Measurements from ENCODE around the gene TIAM2.
"Not testable (repeated sequence)": the region's sequence is repeated elsewhere in the genome, so short reads cannot be mapped to it uniquely, and the experiment has no call there.

The TIAM2 gene

GRCh38 chr6:155165029-155165710, 170.1 kb downstream of the TIAM2 start:
- DNase-seq (ENCODE audit: low spot score) = no peak

- DNase-seq (ENCODE audit: low spot score) = no peak
Observed at GRCh38 chr6:155170519-155170918, 175.4 kb downstream of the TIAM2 start.

- peak; percentile 79 for DNase-seq (ENCODE audit: low spot score)
Observed at GRCh38 chr6:155171109-155171746, 176.1 kb downstream of the TIAM2 start.

- DNase-seq (ENCODE audit: low spot score) = peak; percentile 37
Observed at GRCh38 chr6:155171747-155172449, 176.8 kb downstream of the TIAM2 start.

GRCh38 chr6:155173488-155173887, 178.4 kb downstream of the TIAM2 start:
- DNase-seq (ENCODE audit: low spot score) = no peak

GRCh38 chr6:155174576-155175211, 179.6 kb downstream of the TIAM2 start:
- DNase-seq (ENCODE audit: low spot score) = peak; percentile 75

- DNase-seq (ENCODE audit: low spot score) = no peak
Observed at GRCh38 chr6:155177363-155177961, 182.3 kb downstream of the TIAM2 start.

- DNase-seq (ENCODE audit: low spot score) = no peak
Observed at GRCh38 chr6:155181498-155181897, 186.4 kb downstream of the TIAM2 start.

- DNase-seq (ENCODE audit: low spot score) = no peak
Observed at GRCh38 chr6:155182103-155182502, 187.0 kb downstream of the TIAM2 start.

- DNase-seq (ENCODE audit: low spot score) = no peak
Observed at GRCh38 chr6:155183095-155183494, 188.0 kb downstream of the TIAM2 start.

GRCh38 chr6:155185041-155185440, 189.9 kb downstream of the TIAM2 start:
- not testable (repeated sequence) for DNase-seq (ENCODE audit: low spot score)

GRCh38 chr6:155185544-155185943, 190.4 kb downstream of the TIAM2 start:
- no peak for DNase-seq (ENCODE audit: low spot score)

GRCh38 chr6:155186052-155186658, 191.0 kb downstream of the TIAM2 start:
- DNase-seq (ENCODE audit: low spot score) = no peak

GRCh38 chr6:155187106-155187505, 192.0 kb downstream of the TIAM2 start:
- no peak for DNase-seq (ENCODE audit: low spot score)

GRCh38 chr6:155187994-155188706, 193.0 kb downstream of the TIAM2 start:
- peak; percentile 40 for DNase-seq (ENCODE audit: low spot score)

- peak; percentile 77 for DNase-seq (ENCODE audit: low spot score)
Observed at GRCh38 chr6:155188707-155189496, 193.8 kb downstream of the TIAM2 start.

- no peak for DNase-seq (ENCODE audit: low spot score)
Observed at GRCh38 chr6:155190677-155191076, 195.6 kb downstream of the TIAM2 start.

GRCh38 chr6:155193526-155193925, 198.4 kb downstream of the TIAM2 start:
- no peak for DNase-seq (ENCODE audit: low spot score)

GRCh38 chr6:155194399-155194798, 199.3 kb downstream of the TIAM2 start:
- no peak for DNase-seq (ENCODE audit: low spot score)

GRCh38 chr6:155195903-155196302, 200.8 kb downstream of the TIAM2 start:
- DNase-seq (ENCODE audit: low spot score) = no peak
